Measurements from ENCODE around the gene CNR1.

The CNR1 gene

DNA sequence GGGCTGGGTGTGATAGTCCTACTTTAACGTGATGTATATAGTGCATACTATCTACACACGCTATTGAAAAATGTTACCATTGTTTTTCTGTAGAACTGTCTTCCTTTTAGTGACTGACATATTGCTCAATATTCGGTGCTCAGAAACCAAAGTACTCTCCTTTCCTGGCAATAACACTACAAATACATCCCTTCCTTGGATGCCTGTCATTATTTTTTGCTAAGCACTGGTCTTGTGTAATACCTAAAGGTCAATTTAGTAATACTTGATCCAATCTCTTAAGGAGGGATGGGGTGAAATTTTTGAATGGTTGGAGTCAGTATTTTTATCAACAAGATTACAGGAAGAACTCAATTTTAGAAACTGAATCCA, 23.9 kb downstream of the CNR1 start:
- peaks cover 21% of the 10 kb centered on the region for H3K36me3 ChIP-seq (ENCODE audit: insufficient read depth, low read length)
- H3K9ac ChIP-seq (ENCODE audit: low read depth, low read length) = no peak overlapping the region
- no peaks in the 10 kb centered on the region for H3K9me3 ChIP-seq (replicated peaks; ENCODE audit: low read length)
- no peak overlapping the region for H3K4me2 ChIP-seq (ENCODE audit: low read length)
- no peaks in the 10 kb centered on the region for H3K4me1 ChIP-seq (ENCODE audit: control insufficient read depth, insufficient read depth, low read length)
- no peak overlapping the region for H3K4me3 ChIP-seq (ENCODE audit: low read length)
- H3K27me3 ChIP-seq (ENCODE audit: control insufficient read depth, insufficient read depth, low read length) = no peaks in the 10 kb centered on the region

DNA sequence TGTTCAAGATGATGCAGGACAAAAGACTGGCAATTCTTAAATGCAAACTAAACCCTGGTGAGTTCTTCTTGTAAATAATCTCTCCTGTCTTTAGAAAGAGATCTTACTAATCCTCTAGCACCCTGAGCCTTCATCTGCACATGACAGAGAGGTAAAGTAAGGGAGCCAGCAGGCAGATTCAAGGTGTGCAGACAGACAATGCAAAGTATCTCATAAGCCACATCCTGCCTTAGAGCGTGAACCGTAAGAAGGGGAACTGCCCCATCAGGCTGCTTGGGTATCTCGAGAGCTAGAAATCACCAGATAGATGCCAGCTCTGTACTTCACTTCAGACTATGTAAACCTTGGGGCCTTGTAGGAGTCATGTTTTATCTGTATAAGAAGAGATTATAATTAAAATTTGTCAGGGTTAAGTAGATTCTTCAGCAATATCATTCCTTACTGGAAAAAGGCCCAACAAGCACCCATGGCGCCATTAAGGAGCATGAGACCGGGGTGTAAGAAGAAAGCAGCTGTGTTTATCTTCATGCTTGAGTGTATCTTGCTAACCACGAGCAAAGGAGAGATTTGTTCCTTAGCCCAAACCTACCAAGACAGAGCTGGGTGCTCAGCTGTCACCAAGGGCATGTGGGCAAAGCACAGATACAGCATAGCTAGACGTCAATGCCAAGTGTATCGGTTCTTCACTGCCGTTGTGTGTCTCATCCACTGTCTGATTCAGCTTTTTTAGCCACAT, 24.4 kb downstream of the CNR1 start:
- no peaks in the 10 kb centered on the region for H3K4me1 ChIP-seq (ENCODE audit: control insufficient read depth, insufficient read depth, low read length)

DNA sequence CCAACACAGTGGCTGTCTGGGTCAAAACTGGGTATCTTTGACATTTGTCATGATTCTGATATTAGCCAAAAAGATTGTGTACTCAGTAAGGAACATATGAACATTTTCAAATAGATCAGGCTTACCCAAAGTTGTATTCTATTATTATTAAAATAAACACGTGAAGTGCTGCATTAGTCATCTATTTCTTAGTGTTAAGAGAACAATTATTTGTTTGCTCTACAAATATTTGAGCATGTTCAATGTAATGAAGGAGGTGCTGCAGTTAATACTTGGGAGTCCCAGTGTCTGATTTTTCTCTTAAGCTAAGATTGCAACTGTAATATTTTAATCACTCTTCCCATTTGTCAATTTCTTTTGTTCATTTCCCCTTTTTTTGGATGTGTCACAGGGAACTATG, 28.2 kb downstream of the CNR1 start:
- Histone ChIP-seq H3K4me1 (ENCODE audit: control insufficient read depth, insufficient read depth, low read length) (no peaks in the 10 kb centered on the region), H3K27me3 (ENCODE audit: control insufficient read depth, insufficient read depth, low read length) (no peaks in the 10 kb centered on the region), H3K4me2 (ENCODE audit: low read length) (no peak overlapping the region), H3K36me3 (ENCODE audit: insufficient read depth, low read length) (no peaks in the 10 kb centered on the region), H3K4me3 (ENCODE audit: low read length) (no peak overlapping the region), H3K9me3 (replicated peaks; ENCODE audit: low read length) (no peaks in the 10 kb centered on the region), H3K9ac (ENCODE audit: low read depth, low read length) (no peak overlapping the region)

More for the DNA sequence above, 24.4 kb downstream of the CNR1 start:
- Histone ChIP-seq H3K4me3 (ENCODE audit: low read length) (no peak overlapping the region), H3K9ac (ENCODE audit: low read depth, low read length) (no peak overlapping the region), H3K4me2 (ENCODE audit: low read length) (no peak overlapping the region), H3K36me3 (ENCODE audit: insufficient read depth, low read length) (peaks cover 21% of the 10 kb centered on the region), H3K9me3 (replicated peaks; ENCODE audit: low read length) (no peaks in the 10 kb centered on the region), H3K27me3 (ENCODE audit: control insufficient read depth, insufficient read depth, low read length) (no peaks in the 10 kb centered on the region)

DNA sequence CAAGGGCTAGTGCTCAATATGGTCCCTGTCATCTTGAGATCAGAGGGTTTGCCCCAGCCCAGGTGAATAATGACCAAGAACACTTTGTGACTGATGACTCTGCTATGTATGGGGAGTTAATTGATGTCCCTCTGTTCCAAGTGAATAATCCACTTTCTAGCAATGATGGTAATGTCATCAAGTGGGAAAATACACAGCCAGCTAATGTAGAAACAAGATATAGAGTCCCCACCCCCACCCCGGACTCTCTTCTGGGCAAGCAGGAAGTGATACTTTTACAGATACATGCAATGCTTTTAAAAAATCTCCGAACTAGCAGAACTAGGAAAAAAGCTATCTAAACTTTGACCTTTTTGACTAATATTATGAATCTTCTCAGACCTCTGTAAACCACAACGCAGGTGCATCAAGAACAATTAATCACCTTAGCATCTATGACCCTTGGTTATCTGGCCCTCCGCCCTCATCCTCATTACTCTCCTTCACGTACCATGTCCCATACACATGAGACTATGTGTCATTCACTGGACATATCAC, 30.5 kb downstream of the CNR1 start:
- H3K9me3 ChIP-seq (replicated peaks; ENCODE audit: low read length) = no peaks in the 10 kb centered on the region
- no peak overlapping the region for H3K4me2 ChIP-seq (ENCODE audit: low read length)
- H3K27me3 ChIP-seq (ENCODE audit: control insufficient read depth, insufficient read depth, low read length) = peaks cover 5% of the 10 kb centered on the region
- H3K9ac ChIP-seq (ENCODE audit: low read depth, low read length) = no peak overlapping the region
- H3K4me3 ChIP-seq (ENCODE audit: low read length) = no peak overlapping the region
- H3K4me1 ChIP-seq (ENCODE audit: control insufficient read depth, insufficient read depth, low read length) = no peaks in the 10 kb centered on the region
- no peaks in the 10 kb centered on the region for H3K36me3 ChIP-seq (ENCODE audit: insufficient read depth, low read length)

DNA sequence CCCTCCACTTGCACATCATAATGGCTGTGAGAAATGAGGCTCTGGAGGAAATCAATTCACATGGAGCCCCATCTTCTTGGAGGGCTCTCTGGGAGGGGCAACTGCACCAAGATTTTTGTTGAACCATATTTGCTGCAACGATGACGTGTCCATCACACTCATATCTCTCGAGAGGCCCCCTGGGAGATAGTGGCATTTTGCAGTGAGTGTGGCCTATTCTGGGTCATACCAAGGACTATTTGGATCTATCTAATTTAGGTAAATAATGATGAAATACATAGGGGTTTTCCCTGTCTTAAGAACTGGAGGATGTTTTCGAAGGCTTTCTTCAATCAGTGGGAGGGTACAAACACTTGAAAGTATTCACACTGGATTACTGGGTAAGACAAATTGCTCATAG, 31.6 kb downstream of the CNR1 start:
- Histone ChIP-seq H3K9me3 (replicated peaks; ENCODE audit: low read length) (no peaks in the 10 kb centered on the region), H3K27me3 (ENCODE audit: control insufficient read depth, insufficient read depth, low read length) (peaks cover 5% of the 10 kb centered on the region), H3K4me1 (ENCODE audit: control insufficient read depth, insufficient read depth, low read length) (no peaks in the 10 kb centered on the region), H3K4me2 (ENCODE audit: low read length) (no peak overlapping the region), H3K4me3 (ENCODE audit: low read length) (no peak overlapping the region), H3K36me3 (ENCODE audit: insufficient read depth, low read length) (no peaks in the 10 kb centered on the region), H3K9ac (ENCODE audit: low read depth, low read length) (no peak overlapping the region)

DNA sequence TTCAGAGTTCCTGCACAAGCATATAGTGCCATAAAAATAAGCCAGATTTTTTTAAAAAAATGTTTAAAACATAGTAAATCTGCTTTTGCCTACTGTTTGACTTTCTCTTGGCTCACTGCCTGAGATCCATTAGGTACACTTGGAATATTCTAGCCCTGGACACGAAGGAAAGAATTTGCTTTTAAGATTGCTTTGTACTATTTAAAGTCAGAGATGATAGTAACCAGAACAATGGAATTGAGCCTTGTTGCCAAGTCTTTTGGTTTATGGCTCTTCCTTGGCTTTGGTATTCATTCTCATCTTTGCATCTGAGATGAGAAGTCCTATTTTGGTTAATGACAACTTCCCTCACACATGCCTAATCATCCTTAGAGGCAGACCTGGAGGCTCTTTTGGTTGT, 32.4 kb downstream of the CNR1 start:
- H3K9ac ChIP-seq (ENCODE audit: low read depth, low read length) = no peak overlapping the region
- no peak overlapping the region for H3K4me3 ChIP-seq (ENCODE audit: low read length)
- no peaks in the 10 kb centered on the region for H3K4me1 ChIP-seq (ENCODE audit: control insufficient read depth, insufficient read depth, low read length)
- H3K9me3 ChIP-seq (replicated peaks; ENCODE audit: low read length) = no peaks in the 10 kb centered on the region
- H3K4me2 ChIP-seq (ENCODE audit: low read length) = no peak overlapping the region
- H3K27me3 ChIP-seq (ENCODE audit: control insufficient read depth, insufficient read depth, low read length) = peaks cover 5% of the 10 kb centered on the region
- no peaks in the 10 kb centered on the region for H3K36me3 ChIP-seq (ENCODE audit: insufficient read depth, low read length)

DNA sequence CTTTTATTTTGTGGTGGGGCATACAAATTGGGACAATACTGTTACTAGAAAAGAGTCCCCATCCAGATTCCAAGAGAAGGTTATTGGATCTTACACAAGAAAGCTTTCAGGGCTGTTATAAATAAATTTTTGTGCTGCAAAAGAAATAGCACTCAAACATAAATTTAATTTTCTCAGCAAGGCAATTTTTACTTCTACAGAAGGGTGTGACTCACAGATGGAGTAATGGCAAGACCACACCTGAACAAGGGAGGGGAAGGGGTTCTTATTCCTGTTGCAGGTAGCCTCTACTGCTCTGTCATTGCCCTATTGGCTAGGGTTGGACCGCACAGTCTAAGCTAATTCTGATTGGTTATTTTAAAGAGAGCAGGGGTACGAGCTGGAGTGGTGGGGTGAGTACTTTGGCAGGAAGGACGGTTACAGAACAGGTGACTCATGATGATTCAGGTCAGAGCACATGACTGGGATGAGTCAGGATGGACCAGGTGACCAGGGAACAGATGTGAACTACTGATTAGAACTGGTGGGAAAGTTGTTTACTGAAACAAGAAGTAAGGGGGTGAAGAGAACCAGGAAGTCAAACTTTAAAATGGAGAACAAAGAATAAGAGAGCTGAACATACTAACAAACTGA, 41.1 kb downstream of the CNR1 start:
- no peak overlapping the region for H3K9ac ChIP-seq (ENCODE audit: low read depth, low read length)
- H3K4me3 ChIP-seq (ENCODE audit: low read length) = no peak overlapping the region
- no peaks in the 10 kb centered on the region for H3K36me3 ChIP-seq (ENCODE audit: insufficient read depth, low read length)
- H3K4me1 ChIP-seq (ENCODE audit: control insufficient read depth, insufficient read depth, low read length) = no peaks in the 10 kb centered on the region
- no peaks in the 10 kb centered on the region for H3K27me3 ChIP-seq (ENCODE audit: control insufficient read depth, insufficient read depth, low read length)
- no peak overlapping the region for H3K4me2 ChIP-seq (ENCODE audit: low read length)
- peaks cover 3% of the 10 kb centered on the region for H3K9me3 ChIP-seq (replicated peaks; ENCODE audit: low read length)

DNA sequence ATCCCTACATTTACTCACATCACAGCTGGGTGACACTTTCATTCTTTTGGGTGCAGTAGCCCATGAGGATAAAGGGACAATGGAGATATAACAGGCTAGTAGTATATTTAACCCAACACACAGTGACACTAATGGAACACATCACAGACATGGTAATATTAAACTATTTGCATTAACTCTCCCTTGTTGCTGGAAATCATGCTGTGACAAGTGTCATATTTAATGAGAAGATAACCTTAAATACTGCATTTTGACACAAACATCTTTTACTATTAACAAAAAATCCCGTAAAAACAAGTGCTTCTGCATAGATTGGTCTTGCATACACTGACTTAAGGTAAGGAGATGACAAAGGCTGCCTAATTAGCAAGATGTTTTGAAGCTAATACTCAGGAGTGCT, 45.5 kb downstream of the CNR1 start:
- H3K4me1 ChIP-seq (ENCODE audit: control insufficient read depth, insufficient read depth, low read length) = no peaks in the 10 kb centered on the region
- peaks cover 3% of the 10 kb centered on the region for H3K9me3 ChIP-seq (replicated peaks; ENCODE audit: low read length)
- H3K4me2 ChIP-seq (ENCODE audit: low read length) = no peak overlapping the region
- H3K36me3 ChIP-seq (ENCODE audit: insufficient read depth, low read length) = no peaks in the 10 kb centered on the region
- no peak overlapping the region for H3K9ac ChIP-seq (ENCODE audit: low read depth, low read length)
- H3K27me3 ChIP-seq (ENCODE audit: control insufficient read depth, insufficient read depth, low read length) = peaks cover 9% of the 10 kb centered on the region
- no peak overlapping the region for H3K4me3 ChIP-seq (ENCODE audit: low read length)

DNA sequence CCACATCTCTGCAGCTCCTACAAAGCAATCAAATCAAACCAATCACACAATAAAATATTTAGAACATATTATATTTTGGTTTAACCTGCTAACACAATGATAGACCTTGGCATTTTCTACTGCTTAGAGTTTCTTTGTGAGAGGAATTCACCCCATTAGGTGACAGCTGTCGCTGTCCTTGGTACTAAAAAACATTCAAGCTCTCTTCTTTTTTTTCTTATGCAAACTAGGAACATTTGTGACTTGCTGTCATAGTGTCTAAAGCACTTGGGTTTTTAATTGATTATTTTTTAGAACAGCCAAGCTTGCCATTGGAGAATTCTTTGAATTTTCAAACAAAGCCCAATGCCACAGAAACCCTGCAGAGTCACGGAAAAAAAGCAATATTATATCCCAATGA, 46.4 kb downstream of the CNR1 start:
- no peaks in the 10 kb centered on the region for H3K9me3 ChIP-seq (replicated peaks; ENCODE audit: low read length)
- H3K4me1 ChIP-seq (ENCODE audit: control insufficient read depth, insufficient read depth, low read length) = no peaks in the 10 kb centered on the region
- peaks cover 10% of the 10 kb centered on the region for H3K27me3 ChIP-seq (ENCODE audit: control insufficient read depth, insufficient read depth, low read length)
- H3K36me3 ChIP-seq (ENCODE audit: insufficient read depth, low read length) = no peaks in the 10 kb centered on the region
- no peak overlapping the region for H3K9ac ChIP-seq (ENCODE audit: low read depth, low read length)
- no peak overlapping the region for H3K4me3 ChIP-seq (ENCODE audit: low read length)
- H3K4me2 ChIP-seq (ENCODE audit: low read length) = no peak overlapping the region

DNA sequence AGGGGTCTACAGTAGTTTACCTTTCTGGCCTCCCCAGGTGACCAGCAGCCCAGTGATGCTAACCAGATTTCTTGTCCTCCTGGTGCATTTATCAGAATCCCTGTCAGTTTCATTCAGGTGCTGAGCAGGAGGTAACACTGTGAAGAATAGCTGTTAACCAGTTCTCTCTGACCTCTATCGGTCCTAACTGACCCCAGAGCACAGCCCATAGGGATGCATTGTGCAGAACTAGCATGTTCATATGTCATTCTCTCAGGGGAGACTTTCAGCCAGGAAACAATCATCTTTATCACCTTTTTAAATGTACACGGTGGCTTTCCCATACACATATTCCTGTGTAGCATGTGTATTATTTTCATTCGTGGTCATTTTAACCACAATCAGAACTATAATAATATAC, 49.9 kb downstream of the CNR1 start:
- peaks cover 20% of the 10 kb centered on the region for H3K27me3 ChIP-seq (ENCODE audit: control insufficient read depth, insufficient read depth, low read length)
- no peaks in the 10 kb centered on the region for H3K4me1 ChIP-seq (ENCODE audit: control insufficient read depth, insufficient read depth, low read length)
- H3K4me2 ChIP-seq (ENCODE audit: low read length) = no peak overlapping the region
- no peaks in the 10 kb centered on the region for H3K9me3 ChIP-seq (replicated peaks; ENCODE audit: low read length)
- H3K9ac ChIP-seq (ENCODE audit: low read depth, low read length) = no peak overlapping the region
- no peaks in the 10 kb centered on the region for H3K36me3 ChIP-seq (ENCODE audit: insufficient read depth, low read length)
- no peak overlapping the region for H3K4me3 ChIP-seq (ENCODE audit: low read length)

DNA sequence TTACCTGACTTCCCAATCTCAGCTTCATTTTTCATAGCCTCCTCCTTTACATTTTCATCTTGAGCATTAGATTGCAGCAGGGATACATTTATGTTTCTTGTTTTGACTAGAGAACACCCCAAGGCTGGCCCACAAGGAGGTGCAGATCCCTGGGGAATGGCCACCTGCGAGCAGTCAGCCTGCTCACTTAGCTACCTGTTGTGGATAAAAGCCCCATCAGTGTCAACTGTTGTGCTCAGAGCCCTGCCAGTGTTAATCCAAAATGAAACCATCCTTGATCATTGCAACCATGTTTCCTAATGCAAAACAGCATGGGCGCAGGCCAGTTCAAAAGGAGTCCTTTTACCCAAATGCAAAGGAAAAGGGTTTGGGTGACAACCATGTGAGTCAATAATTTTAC, 50.8 kb downstream of the CNR1 start:
- no peak overlapping the region for H3K4me2 ChIP-seq (ENCODE audit: low read length)
- no peaks in the 10 kb centered on the region for H3K36me3 ChIP-seq (ENCODE audit: insufficient read depth, low read length)
- no peak overlapping the region for H3K9ac ChIP-seq (ENCODE audit: low read depth, low read length)
- H3K4me1 ChIP-seq (ENCODE audit: control insufficient read depth, insufficient read depth, low read length) = no peaks in the 10 kb centered on the region
- peaks cover 20% of the 10 kb centered on the region for H3K27me3 ChIP-seq (ENCODE audit: control insufficient read depth, insufficient read depth, low read length)
- H3K9me3 ChIP-seq (replicated peaks; ENCODE audit: low read length) = no peaks in the 10 kb centered on the region
- no peak overlapping the region for H3K4me3 ChIP-seq (ENCODE audit: low read length)

DNA sequence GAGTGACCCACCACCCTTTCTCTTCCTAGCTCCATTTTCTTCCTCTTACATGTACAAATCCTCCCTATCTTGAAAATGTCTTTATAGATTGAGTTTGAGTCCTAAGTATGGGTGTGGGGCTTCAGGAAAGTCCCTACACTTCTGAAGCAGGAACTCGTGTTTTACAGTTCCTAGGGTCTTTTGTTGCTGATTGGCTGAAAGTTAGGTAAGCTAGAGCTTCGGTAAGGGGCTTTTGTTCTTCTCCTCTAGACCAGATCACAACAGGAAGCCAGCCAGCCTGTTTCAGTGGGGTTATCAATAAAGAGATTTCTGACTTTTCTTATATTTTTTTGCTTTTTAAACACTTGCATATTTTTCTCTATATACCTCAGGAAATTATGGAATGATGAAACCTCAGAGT, 51.3 kb downstream of the CNR1 start:
- Histone ChIP-seq H3K4me3 (ENCODE audit: low read length) (no peak overlapping the region), H3K4me2 (ENCODE audit: low read length) (no peak overlapping the region), H3K9ac (ENCODE audit: low read depth, low read length) (no peak overlapping the region), H3K27me3 (ENCODE audit: control insufficient read depth, insufficient read depth, low read length) (peaks cover 22% of the 10 kb centered on the region), H3K9me3 (replicated peaks; ENCODE audit: low read length) (no peaks in the 10 kb centered on the region), H3K36me3 (ENCODE audit: insufficient read depth, low read length) (no peaks in the 10 kb centered on the region), H3K4me1 (ENCODE audit: control insufficient read depth, insufficient read depth, low read length) (no peaks in the 10 kb centered on the region)

Measured in skeletal muscle satellite cell (primary cell).